OCI-LY1 (cell line): ENCODE measurements around the gene NT5C2.
"Not testable (repeated sequence)": the region's sequence is repeated elsewhere in the genome, so short reads cannot be mapped to it uniquely, and the experiment has no call there.

Source experiments
- H2AFZ ChIP-seq: fragments of 200-600 bp; sonication (generic), shearing (Covaris generic); 2 replicates; pipeline ENCODE4 v1.6.0; 2014; ENCODE audit warnings: antibody characterized with exemption, mild to moderate bottlenecking, low read length
- H3F3A ChIP-seq: fragments of 200-600 bp; sonication (generic), shearing (Covaris generic); 2 replicates; pipeline ENCODE4 v1.6.0; 2014; ENCODE audit warnings: mild to moderate bottlenecking, antibody characterized with exemption, low read length, moderate library complexity; ENCODE audit not compliant: insufficient read depth
- H3K27ac ChIP-seq: fragments of 200-600 bp; sonication (generic); 2 replicates; pipeline ENCODE4 v1.5.1; 2014; ENCODE audit warnings: low read length, mixed run types, mild to moderate bottlenecking, low read depth; ENCODE audit not compliant: poor library complexity, severe bottlenecking
- H3K27me3 ChIP-seq: fragments of 200-600 bp; sonication (generic); 2 replicates; pipeline ENCODE4 v1.6.0; 2014; ENCODE audit warnings: antibody characterized with exemption, mild to moderate bottlenecking, low read length, moderate library complexity; ENCODE audit not compliant: insufficient read depth
- H3K36me3 ChIP-seq: fragments of 200-600 bp; sonication (generic); 2 replicates; pipeline ENCODE4 v1.6.1; 2014; ENCODE audit warnings: mild to moderate bottlenecking, antibody characterized with exemption, low read length, moderate library complexity, mixed read lengths; ENCODE audit not compliant: insufficient read depth
- H3K4me1 ChIP-seq: fragments of 200-600 bp; sonication (generic); 2 replicates; pipeline ENCODE4 v1.5.1; 2014; ENCODE audit warnings: mild to moderate bottlenecking, low read length, moderate library complexity; ENCODE audit not compliant: insufficient read depth, severe bottlenecking
- H3K4me2 ChIP-seq: fragments of 200-600 bp; sonication (generic), shearing (Covaris generic); 2 replicates; pipeline ENCODE4 v1.6.1; 2014; ENCODE audit warnings: low read length
- H3K4me3 ChIP-seq: fragments of 200-600 bp; sonication (generic); 2 replicates; pipeline ENCODE4 v1.5.1; 2014; ENCODE audit warnings: low read length, low read depth, mild to moderate bottlenecking, mixed read lengths; ENCODE audit not compliant: poor library complexity, severe bottlenecking
- H3K79me2 ChIP-seq: fragments of 200-600 bp; shearing (Covaris generic); 2 replicates; pipeline ENCODE4 v1.6.1; 2016; ENCODE audit warnings: mixed run types, low read length, mixed read lengths; ENCODE audit not compliant: insufficient read depth
- H3K9ac ChIP-seq: fragments of 200-600 bp; sonication (generic), shearing (Covaris generic); 2 replicates; pipeline ENCODE4 v1.6.1; 2014; ENCODE audit warnings: mild to moderate bottlenecking, low read length, mixed read lengths
- H3K9me2 ChIP-seq: fragments of 200-600 bp; sonication (generic), shearing (Covaris generic); 2 replicates; pipeline ENCODE4 v1.6.1; 2014; ENCODE audit warnings: low read depth, mild to moderate bottlenecking, low read length, mixed read lengths
- H3K9me3 ChIP-seq: fragments of 200-600 bp; shearing (Covaris generic); 2 replicates; pipeline ENCODE4 v1.6.1; 2014; ENCODE audit warnings: low read length, mixed read lengths
- H4K20me1 ChIP-seq: fragments of 200-600 bp; sonication (generic), shearing (Covaris generic); 2 replicates; pipeline ENCODE4 v1.6.0; 2016; ENCODE audit warnings: mild to moderate bottlenecking, low read length; ENCODE audit not compliant: insufficient read depth
- EZH2 ChIP-seq: fragments of 200-600 bp; sonication (generic), shearing (Covaris generic); IDR thresholded peaks from 2 replicates; pipeline ENCODE4 v1.8.0; 2017; ENCODE audit warnings: borderline replicate concordance, mixed run types, mild to moderate bottlenecking, antibody characterized with exemption, low read length, moderate library complexity, mixed read lengths
- TF ChIP-seq, protein P1 (sequence below): fragments of 200-600 bp; sonication (generic), shearing (Covaris generic); IDR thresholded peaks from 2 replicates; pipeline ENCODE4 v1.5.1; 2017; ENCODE audit warnings: mild to moderate bottlenecking, antibody characterized with exemption, low read length, moderate library complexity, mixed read lengths

NT5C2 gene

DNA sequence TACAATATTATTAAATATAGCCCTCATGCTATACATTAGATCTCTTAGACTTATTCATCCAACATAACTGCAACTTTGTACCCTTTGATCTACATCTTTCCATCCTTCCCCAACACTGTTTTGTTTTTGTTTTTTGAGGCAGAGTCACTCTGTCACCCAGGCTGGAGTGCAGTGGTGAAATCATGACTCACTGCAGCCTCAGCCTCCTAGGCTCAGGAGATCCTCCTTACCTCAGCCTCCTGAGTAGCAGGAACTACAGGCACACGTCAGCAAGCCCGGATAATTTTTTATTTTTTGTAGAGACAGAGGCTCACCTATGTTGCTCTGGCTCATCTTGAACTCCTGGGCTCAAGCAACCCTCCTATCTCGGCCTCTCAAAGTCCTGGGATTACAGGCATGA, 53.3 kb downstream of the NT5C2 start:
- no peak overlapping the region for H3K27ac ChIP-seq
- no peaks in the 10 kb centered on the region for H3K9me2 ChIP-seq
- TF ChIP-seq EZH2, result no peak
- TF ChIP-seq, protein P1, sequence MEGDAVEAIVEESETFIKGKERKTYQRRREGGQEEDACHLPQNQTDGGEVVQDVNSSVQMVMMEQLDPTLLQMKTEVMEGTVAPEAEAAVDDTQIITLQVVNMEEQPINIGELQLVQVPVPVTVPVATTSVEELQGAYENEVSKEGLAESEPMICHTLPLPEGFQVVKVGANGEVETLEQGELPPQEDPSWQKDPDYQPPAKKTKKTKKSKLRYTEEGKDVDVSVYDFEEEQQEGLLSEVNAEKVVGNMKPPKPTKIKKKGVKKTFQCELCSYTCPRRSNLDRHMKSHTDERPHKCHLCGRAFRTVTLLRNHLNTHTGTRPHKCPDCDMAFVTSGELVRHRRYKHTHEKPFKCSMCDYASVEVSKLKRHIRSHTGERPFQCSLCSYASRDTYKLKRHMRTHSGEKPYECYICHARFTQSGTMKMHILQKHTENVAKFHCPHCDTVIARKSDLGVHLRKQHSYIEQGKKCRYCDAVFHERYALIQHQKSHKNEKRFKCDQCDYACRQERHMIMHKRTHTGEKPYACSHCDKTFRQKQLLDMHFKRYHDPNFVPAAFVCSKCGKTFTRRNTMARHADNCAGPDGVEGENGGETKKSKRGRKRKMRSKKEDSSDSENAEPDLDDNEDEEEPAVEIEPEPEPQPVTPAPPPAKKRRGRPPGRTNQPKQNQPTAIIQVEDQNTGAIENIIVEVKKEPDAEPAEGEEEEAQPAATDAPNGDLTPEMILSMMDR, result no peak
- no peaks in the 10 kb centered on the region for H3K4me1 ChIP-seq
- H3K36me3 ChIP-seq, result peaks cover 48% of the 10 kb centered on the region
- no peaks in the 10 kb centered on the region for H3K79me2 ChIP-seq
- H2AFZ ChIP-seq, result no peak overlapping the region
- H3K4me2 ChIP-seq, result no peak overlapping the region
- no peak overlapping the region for H3K9ac ChIP-seq
- no peaks in the 10 kb centered on the region for H3F3A ChIP-seq
- H4K20me1 ChIP-seq, result no peaks in the 10 kb centered on the region
- no peak overlapping the region for H3K4me3 ChIP-seq
- no peaks in the 10 kb centered on the region for H3K9me3 ChIP-seq
- no peaks in the 10 kb centered on the region for H3K27me3 ChIP-seq

GRCh38 chr10:103135168-103135567, 57.9 kb downstream of the NT5C2 start:
- not testable (repeated sequence) for H3K4me1 ChIP-seq, H2AFZ ChIP-seq, H3K4me2 ChIP-seq, H3K79me2 ChIP-seq, H3K27ac ChIP-seq, H3K9ac ChIP-seq, H3K4me3 ChIP-seq, H4K20me1 ChIP-seq, H3F3A ChIP-seq, H3K9me3 ChIP-seq, H3K27me3 ChIP-seq, H3K9me2 ChIP-seq
- H3K36me3 ChIP-seq, result peaks cover 51% of the 10 kb centered on the region

DNA sequence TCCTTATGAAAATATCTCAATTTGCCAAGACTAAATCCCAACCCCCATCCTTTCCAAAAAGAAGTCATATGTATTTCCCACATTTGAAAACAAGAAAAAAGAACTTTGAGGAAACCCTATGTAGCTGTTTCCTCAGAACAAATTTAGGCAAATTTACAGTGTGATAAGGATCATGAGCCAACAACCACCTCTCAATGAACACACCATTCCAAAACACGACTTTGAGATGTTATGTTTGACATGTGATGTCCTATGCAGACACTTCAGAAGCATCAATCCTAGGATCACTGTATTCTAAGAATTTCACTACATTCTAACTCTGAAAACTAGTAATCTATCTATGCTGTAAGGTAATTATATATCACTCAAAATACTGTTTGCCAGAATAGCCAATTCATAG, 62.2 kb downstream of the NT5C2 start:
- H3K9me2 ChIP-seq, result no peaks in the 10 kb centered on the region
- no peak for TF ChIP-seq EZH2
- TF ChIP-seq, protein P1, result no peak
- H3K27ac ChIP-seq, result no peak overlapping the region
- no peaks in the 10 kb centered on the region for H3K79me2 ChIP-seq
- H3K4me3 ChIP-seq, result no peak overlapping the region
- H3K4me2 ChIP-seq, result no peak overlapping the region
- H2AFZ ChIP-seq, result no peak overlapping the region
- peaks cover 19% of the 10 kb centered on the region for H3K36me3 ChIP-seq
- no peaks in the 10 kb centered on the region for H4K20me1 ChIP-seq
- H3K27me3 ChIP-seq, result no peaks in the 10 kb centered on the region
- H3K9me3 ChIP-seq, result no peaks in the 10 kb centered on the region
- H3K9ac ChIP-seq, result no peak overlapping the region
- no peaks in the 10 kb centered on the region for H3K4me1 ChIP-seq
- no peaks in the 10 kb centered on the region for H3F3A ChIP-seq

GRCh38 chr10:103130180-103130579, 62.9 kb downstream of the NT5C2 start:
- not testable (repeated sequence) for H3K9ac ChIP-seq, H3K4me2 ChIP-seq, H3K9me2 ChIP-seq, H2AFZ ChIP-seq, H3K4me1 ChIP-seq, H3K27me3 ChIP-seq, H3F3A ChIP-seq, H4K20me1 ChIP-seq, H3K79me2 ChIP-seq, H3K4me3 ChIP-seq, H3K27ac ChIP-seq, H3K9me3 ChIP-seq
- peaks cover 13% of the 10 kb centered on the region for H3K36me3 ChIP-seq
